Body of pancreas (tissue), 4 donors: ENCODE results near the gene CREB5.

Experiments used
- CTCF ChIP-seq, 7 experiments: fragments of 450-650 bp in 4 of 7; fragments of 200-600 bp in 3 of 7; sonication (generic) in 3 of 7; IDR thresholded peaks; one replicate each; pipeline ENCODE4 v1.5.1; 2016 to 2019; ENCODE audit warnings: antibody characterized with exemption in 7 of 7
- POLR2A ChIP-seq, 3 donors: fragments of 450-650 bp; IDR thresholded peaks; one replicate each; pipeline ENCODE4 v1.6.1; 2016; ENCODE audit warnings: antibody characterized with exemption in 3 of 3, mild to moderate bottlenecking in 2 of 3

- no peak for TF ChIP-seq CTCF (IDR thresholded peaks at IDR 0.05)
- TF ChIP-seq POLR2A (IDR thresholded peaks at IDR 0.05): no peak
Measured at GRCh38 chr7:28452681-28453080, 40.4 kb downstream of the CREB5 start.
